Keratinocyte (primary cell): ENCODE results near the gene HAT1. TPM values are rescaled to one million over a fixed set of nuclear protein-coding genes. Genes with fewer than 3 reads are reported as not detected.

Experiments
- DNase-seq: peaks from one replicate; pipeline ENCODE4 v3.0.0-alpha.2; 2011; ENCODE audit warnings: low read depth, missing footprints, low spot score
- FAIRE-seq: peaks from 2 replicates; lab custom pipeline; 2011; peaks lifted over from hg19 to GRCh38; lab: Jason Lieb, UNC
- H2AFZ ChIP-seq: 2 replicates; pipeline ENCODE4 v1.6.0; 2012; ENCODE audit warnings: low read length, control low read depth, inconsistent platforms; ENCODE audit not compliant: control insufficient read depth
- H3K27ac ChIP-seq: 2 replicates; pipeline ENCODE4 v1.5.1; 2011; ENCODE audit warnings: low read length; ENCODE audit not compliant: control insufficient read depth, insufficient read depth
- H3K27me3 ChIP-seq: 3 replicates; pipeline ENCODE4 v1.6.0; 2011; ENCODE audit warnings: low read length; ENCODE audit not compliant: control insufficient read depth, insufficient read depth; ENCODE audit errors: extremely low read depth
- H3K36me3 ChIP-seq, 2 experiments: 2 replicates in 1 of 2; 3 replicates in 1 of 2; pipeline ENCODE4 v1.5.1; 2011; ENCODE audit warnings: low read length in 2 of 2, mild to moderate bottlenecking in 1 of 2; ENCODE audit not compliant: control insufficient read depth in 2 of 2, insufficient read depth in 2 of 2; ENCODE audit errors: extremely low read depth in 1 of 2
- H3K4me1 ChIP-seq: 3 replicates; pipeline ENCODE4 v1.5.1; 2011; ENCODE audit warnings: low read length; ENCODE audit not compliant: control insufficient read depth, insufficient read depth; ENCODE audit errors: extremely low read depth
- H3K4me2 ChIP-seq: 3 replicates; pipeline ENCODE4 v1.6.0; 2011; ENCODE audit warnings: low read depth, low read length; ENCODE audit not compliant: control insufficient read depth, insufficient read depth; ENCODE audit errors: extremely low read depth
- H3K4me3 ChIP-seq, 3 experiments: fragments of 200-600 bp in 1 of 3; sonication (generic) in 1 of 3; 2 replicates in 2 of 3; 3 replicates in 1 of 3; pipeline ENCODE4 v1.5.1; 2011 to 2016; ENCODE audit warnings: low read length in 3 of 3, mild to moderate bottlenecking in 3 of 3, control low read depth in 2 of 3, inconsistent platforms in 1 of 3, low read depth in 1 of 3, mixed read lengths in 1 of 3, mixed run types in 1 of 3, moderate library complexity in 1 of 3; ENCODE audit not compliant: control insufficient read depth in 2 of 3, insufficient read depth in 2 of 3; ENCODE audit errors: extremely low read depth in 1 of 3
- H3K79me2 ChIP-seq: 2 replicates; pipeline ENCODE4 v1.6.0; 2012; ENCODE audit warnings: low read length; ENCODE audit not compliant: control insufficient read depth, insufficient read depth
- H3K9ac ChIP-seq: 3 replicates; pipeline ENCODE4 v1.6.0; 2011; ENCODE audit warnings: low read length; ENCODE audit not compliant: control insufficient read depth, insufficient read depth; ENCODE audit errors: extremely low read depth
- H3K9me1 ChIP-seq: 3 replicates; pipeline ENCODE4 v1.6.0; 2011; ENCODE audit warnings: low read length; ENCODE audit not compliant: control insufficient read depth, insufficient read depth; ENCODE audit errors: extremely low read depth
- H3K9me3 ChIP-seq: 2 replicates; pipeline ENCODE4 v1.5.1; 2012; ENCODE audit warnings: low read depth, low read length; ENCODE audit not compliant: control insufficient read depth
- H4K20me1 ChIP-seq: 3 replicates; pipeline ENCODE4 v1.6.0; 2011; ENCODE audit warnings: low read length; ENCODE audit not compliant: control insufficient read depth, insufficient read depth; ENCODE audit errors: extremely low read depth
- CTCF ChIP-seq, 3 experiments: IDR thresholded peaks in 1 of 3; conservative IDR thresholded peaks in 1 of 3; optimal IDR thresholded peaks in 1 of 3; 2 replicates in 2 of 3; 3 replicates in 1 of 3; pipeline versions ENCODE3 to v1.5.1; 2011; ENCODE audit warnings: low read length in 3 of 3, mild to moderate bottlenecking in 3 of 3, moderate library complexity in 2 of 3, control low read depth in 1 of 3, inconsistent platforms in 1 of 3; ENCODE audit not compliant: insufficient read depth in 2 of 3; ENCODE audit errors: extremely low read depth in 1 of 3
- EZH2 ChIP-seq: IDR thresholded peaks from one replicate; pipeline ENCODE4 v1.6.1; 2012; ENCODE audit warnings: inconsistent platforms, mild to moderate bottlenecking, low read length, moderate library complexity
- dilution Hi-C: fragments of 300-500 bp; cut with MboI; formaldehyde crosslinking; loops from one replicate; pipeline ENCODE4 v1.7.0; 2020; ENCODE audit warnings: low sequenced_read_pairs; ENCODE audit not compliant: extremely low pct_ligation_motif_present
- polyA plus RNA-seq, 5 experiments: library from polyadenylated mRNA; depleted of rRNA in 3 of 5; stranded (reverse) in 3 of 5; stranded (forward) in 1 of 5; unstranded in 1 of 5; fragments of >200 nt; gene quantifications; 1 replicate in 1 of 5; 2 replicates in 3 of 5; 3 replicates in 1 of 5; pipeline versions ENCODE4 v1.2.1 to v1.2.3, GENCODE V29; 2011 to 2012; ENCODE audit warnings: missing spikeins in 2 of 5, low read depth in 1 of 5, low replicate concordance in 1 of 5

The HAT1 gene
- polyA plus RNA-seq, 1 donor (not counting 4 experiments of a cell fraction or from before 2014, with no cell fraction given), result 91.2 TPM

- Histone ChIP-seq H3K4me3 (no peak overlapping the region), H3K9me3 (no peaks in the 10 kb centered on the region), H3K9me1 (no peaks in the 10 kb centered on the region), H3K79me2 (peaks cover 3% of the 10 kb centered on the region), H3K4me1 (no peaks in the 10 kb centered on the region), H3K27me3 (no peaks in the 10 kb centered on the region), H2AFZ (no peak overlapping the region), H3K4me2 (no peak overlapping the region), H3K36me3 (peaks cover 2 to 11% of the 10 kb centered on the region in 2 experiments), H3K9ac (no peak overlapping the region), H3K27ac (no peak overlapping the region), H4K20me1 (no peaks in the 10 kb centered on the region)
- no peak for FAIRE-seq
- TF ChIP-seq CTCF (optimal IDR thresholded peaks at IDR 0.05 in 1 of 3, IDR thresholded peaks at IDR 0.05 in 1 of 3, conservative IDR thresholded peaks at IDR 0.05 in 1 of 3; ENCODE audit: extremely low read depth in 1 of 3, insufficient read depth in 2 of 3, low read length in 3 of 3), result no peak
- TF ChIP-seq EZH2, result no peak
- DNase-seq, result no peak
- dilution Hi-C loops, result no loop called here
Observed at GRCh38 chr2:171965238-171965637, 43.0 kb downstream of the HAT1 start.

GRCh38 chr2:171965661-171966060, 43.4 kb downstream of the HAT1 start:
- no peak for DNase-seq
- no peak overlapping the region for H3K4me2 ChIP-seq
- no peak overlapping the region for H2AFZ ChIP-seq
- no peaks in the 10 kb centered on the region for H3K9me1 ChIP-seq
- TF ChIP-seq EZH2 (no peak), CTCF (optimal IDR thresholded peaks at IDR 0.05 in 1 of 3, IDR thresholded peaks at IDR 0.05 in 1 of 3, conservative IDR thresholded peaks at IDR 0.05 in 1 of 3; ENCODE audit: extremely low read depth in 1 of 3, insufficient read depth in 2 of 3, low read length in 3 of 3) (no peak)
- peaks cover 2 to 11% of the 10 kb centered on the region in 2 experiments for H3K36me3 ChIP-seq
- dilution Hi-C loops, result no loop called here
- peaks cover 3% of the 10 kb centered on the region for H3K79me2 ChIP-seq
- H4K20me1 ChIP-seq, result no peaks in the 10 kb centered on the region
- H3K9me3 ChIP-seq, result no peaks in the 10 kb centered on the region
- no peaks in the 10 kb centered on the region for H3K27me3 ChIP-seq
- no peak overlapping the region for H3K4me3 ChIP-seq
- FAIRE-seq, result no peak
- no peaks in the 10 kb centered on the region for H3K4me1 ChIP-seq
- no peak overlapping the region for H3K27ac ChIP-seq
- H3K9ac ChIP-seq, result no peak overlapping the region
